ENCODE results near the gene TNFRSF19. TPM values are rescaled to one million over a fixed set of nuclear protein-coding genes. Genes with fewer than 3 reads are reported as not detected.

The TNFRSF19 gene
- total RNA-seq, 1 experiment from 2014 or later = 0.03 TPM

- Histone ChIP-seq H3K4me3 (no peak overlapping the region), H3K27ac (no peak overlapping the region), H3K4me1 (replicated peaks) (peaks cover 4% of the 10 kb centered on the region), H3K36me3 (no peaks in the 10 kb centered on the region), H3K27me3 (replicated peaks) (no peaks in the 10 kb centered on the region), H3K9me3 (replicated peaks) (no peaks in the 10 kb centered on the region)
- no peak for DNase-seq (ENCODE audit: low read depth in 1 of 2, low spot score in 2 of 2)
These were observed 61.3 kb downstream of the TNFRSF19 start for GRCh38 chr13:23631311-23632047.

GRCh38 chr13:23632048-23632582, 61.9 kb downstream of the TNFRSF19 start:
- Histone ChIP-seq H3K4me3 (no peak overlapping the region), H3K36me3 (no peaks in the 10 kb centered on the region), H3K9me3 (replicated peaks) (no peaks in the 10 kb centered on the region), H3K27me3 (replicated peaks) (no peaks in the 10 kb centered on the region), H3K4me1 (replicated peaks) (peaks cover 4% of the 10 kb centered on the region), H3K27ac (no peak overlapping the region)
- peak in 1 of 2 experiments; percentile 7 for DNase-seq (ENCODE audit: low read depth in 1 of 2, low spot score in 2 of 2)

GRCh38 chr13:23632741-23633140, 62.5 kb downstream of the TNFRSF19 start:
- H3K27me3 ChIP-seq (replicated peaks) = no peaks in the 10 kb centered on the region
- H3K4me3 ChIP-seq = no peak overlapping the region
- no peaks in the 10 kb centered on the region for H3K9me3 ChIP-seq (replicated peaks)
- H3K27ac ChIP-seq = no peak overlapping the region
- no peaks in the 10 kb centered on the region for H3K36me3 ChIP-seq
- H3K4me1 ChIP-seq (replicated peaks) = peaks cover 4% of the 10 kb centered on the region
- no peak for DNase-seq (ENCODE audit: low read depth in 1 of 2, low spot score in 2 of 2)

GRCh38 chr13:23634897-23635296, 64.7 kb downstream of the TNFRSF19 start:
- Histone ChIP-seq H3K36me3 (no peaks in the 10 kb centered on the region), H3K4me3 (no peak overlapping the region), H3K9me3 (replicated peaks) (no peaks in the 10 kb centered on the region), H3K4me1 (replicated peaks) (peaks cover 4% of the 10 kb centered on the region), H3K27me3 (replicated peaks) (no peaks in the 10 kb centered on the region), H3K27ac (no peak overlapping the region)
- DNase-seq (ENCODE audit: low read depth in 1 of 2, low spot score in 2 of 2) = no peak

- Histone ChIP-seq H3K36me3 (no peaks in the 10 kb centered on the region), H3K27me3 (replicated peaks) (no peaks in the 10 kb centered on the region), H3K27ac (no peak overlapping the region), H3K9me3 (replicated peaks) (no peaks in the 10 kb centered on the region), H3K4me1 (replicated peaks) (peaks cover 4% of the 10 kb centered on the region), H3K4me3 (no peak overlapping the region)
- no peak for DNase-seq (ENCODE audit: low read depth in 1 of 2, low spot score in 2 of 2)
These were observed 66.1 kb downstream of the TNFRSF19 start for GRCh38 chr13:23636360-23636759.

- no peaks in the 10 kb centered on the region for H3K4me1 ChIP-seq (replicated peaks)
- H3K36me3 ChIP-seq = no peaks in the 10 kb centered on the region
- H3K27ac ChIP-seq = no peak overlapping the region
- no peak overlapping the region for H3K4me3 ChIP-seq
- no peaks in the 10 kb centered on the region for H3K27me3 ChIP-seq (replicated peaks)
- H3K9me3 ChIP-seq (replicated peaks) = no peaks in the 10 kb centered on the region
- no peak for DNase-seq (ENCODE audit: low read depth in 1 of 2, low spot score in 2 of 2)
These were observed 67.6 kb downstream of the TNFRSF19 start for GRCh38 chr13:23637829-23638228.

- no peaks in the 10 kb centered on the region for H3K4me1 ChIP-seq (replicated peaks)
- H3K27ac ChIP-seq = no peak overlapping the region
- H3K27me3 ChIP-seq (replicated peaks) = no peaks in the 10 kb centered on the region
- H3K9me3 ChIP-seq (replicated peaks) = no peaks in the 10 kb centered on the region
- H3K36me3 ChIP-seq = no peaks in the 10 kb centered on the region
- H3K4me3 ChIP-seq = no peak overlapping the region
- DNase-seq (ENCODE audit: low read depth in 1 of 2, low spot score in 2 of 2) = no peak
These were observed 69.5 kb downstream of the TNFRSF19 start for GRCh38 chr13:23639674-23640073.

- Histone ChIP-seq H3K9me3 (replicated peaks) (no peaks in the 10 kb centered on the region), H3K36me3 (no peaks in the 10 kb centered on the region), H3K27ac (no peak overlapping the region), H3K4me3 (no peak overlapping the region), H3K27me3 (replicated peaks) (no peaks in the 10 kb centered on the region), H3K4me1 (replicated peaks) (no peaks in the 10 kb centered on the region)
- no peak for DNase-seq (ENCODE audit: low read depth in 1 of 2, low spot score in 2 of 2)
These were observed 71.9 kb downstream of the TNFRSF19 start for GRCh38 chr13:23642110-23642509.

- Histone ChIP-seq H3K27me3 (replicated peaks) (no peaks in the 10 kb centered on the region), H3K27ac (no peak overlapping the region), H3K4me1 (replicated peaks) (no peaks in the 10 kb centered on the region), H3K9me3 (replicated peaks) (no peaks in the 10 kb centered on the region), H3K4me3 (no peak overlapping the region), H3K36me3 (no peaks in the 10 kb centered on the region)
- DNase-seq (ENCODE audit: low read depth in 1 of 2, low spot score in 2 of 2) = no peak
These were observed 73.3 kb downstream of the TNFRSF19 start for GRCh38 chr13:23643338-23644125.

- no peak for DNase-seq (ENCODE audit: low read depth in 1 of 2, low spot score in 2 of 2)
- Histone ChIP-seq H3K9me3 (replicated peaks) (no peaks in the 10 kb centered on the region), H3K27me3 (replicated peaks) (no peaks in the 10 kb centered on the region), H3K27ac (no peak overlapping the region), H3K4me1 (replicated peaks) (no peaks in the 10 kb centered on the region), H3K36me3 (no peaks in the 10 kb centered on the region), H3K4me3 (no peak overlapping the region)
These were observed 73.9 kb downstream of the TNFRSF19 start for GRCh38 chr13:23644126-23644419.

GRCh38 chr13:23644527-23645138, 74.4 kb downstream of the TNFRSF19 start:
- Histone ChIP-seq H3K9me3 (replicated peaks) (no peaks in the 10 kb centered on the region), H3K27ac (no peak overlapping the region), H3K36me3 (no peaks in the 10 kb centered on the region), H3K27me3 (replicated peaks) (no peaks in the 10 kb centered on the region), H3K4me3 (no peak overlapping the region), H3K4me1 (replicated peaks) (no peaks in the 10 kb centered on the region)
- DNase-seq (ENCODE audit: low read depth in 1 of 2, low spot score in 2 of 2) = no peak

GRCh38 chr13:23645851-23646250, 75.6 kb downstream of the TNFRSF19 start:
- no peak overlapping the region for H3K27ac ChIP-seq
- H3K4me3 ChIP-seq = no peak overlapping the region
- no peaks in the 10 kb centered on the region for H3K9me3 ChIP-seq (replicated peaks)
- DNase-seq (ENCODE audit: low read depth in 1 of 2, low spot score in 2 of 2) = no peak
- no peaks in the 10 kb centered on the region for H3K27me3 ChIP-seq (replicated peaks)
- H3K4me1 ChIP-seq (replicated peaks) = no peaks in the 10 kb centered on the region
- H3K36me3 ChIP-seq = no peaks in the 10 kb centered on the region

GRCh38 chr13:23651439-23651838, 81.2 kb downstream of the TNFRSF19 start:
- no peaks in the 10 kb centered on the region for H3K36me3 ChIP-seq
- H3K27ac ChIP-seq = no peak overlapping the region
- no peaks in the 10 kb centered on the region for H3K4me1 ChIP-seq (replicated peaks)
- H3K9me3 ChIP-seq (replicated peaks) = no peaks in the 10 kb centered on the region
- DNase-seq (ENCODE audit: low read depth in 1 of 2, low spot score in 2 of 2) = no peak
- H3K27me3 ChIP-seq (replicated peaks) = no peaks in the 10 kb centered on the region
- no peak overlapping the region for H3K4me3 ChIP-seq

- Histone ChIP-seq H3K9me3 (replicated peaks) (no peaks in the 10 kb centered on the region), H3K27ac (no peak overlapping the region), H3K4me1 (replicated peaks) (no peaks in the 10 kb centered on the region), H3K36me3 (no peaks in the 10 kb centered on the region), H3K4me3 (no peak overlapping the region), H3K27me3 (replicated peaks) (no peaks in the 10 kb centered on the region)
- DNase-seq (ENCODE audit: low read depth in 1 of 2, low spot score in 2 of 2) = no peak
These were observed 81.7 kb downstream of the TNFRSF19 start for GRCh38 chr13:23651887-23652286.

Data from SJSA1 (cell line).